ENCODE data around the gene BPIFB3. TPM values are rescaled to one million over a fixed set of nuclear protein-coding genes. Genes with fewer than 3 reads are reported as not detected.
A peak's percentile ranks its signal among the peaks of the same experiment; 100 is the strongest.
"Not testable (repeated sequence)": the region's sequence is repeated elsewhere in the genome, so short reads cannot be mapped to it uniquely, and the experiment has no call there.

The BPIFB3 gene
- total RNA-seq, 1 donor from 2014 or later, result not detected

DNA sequence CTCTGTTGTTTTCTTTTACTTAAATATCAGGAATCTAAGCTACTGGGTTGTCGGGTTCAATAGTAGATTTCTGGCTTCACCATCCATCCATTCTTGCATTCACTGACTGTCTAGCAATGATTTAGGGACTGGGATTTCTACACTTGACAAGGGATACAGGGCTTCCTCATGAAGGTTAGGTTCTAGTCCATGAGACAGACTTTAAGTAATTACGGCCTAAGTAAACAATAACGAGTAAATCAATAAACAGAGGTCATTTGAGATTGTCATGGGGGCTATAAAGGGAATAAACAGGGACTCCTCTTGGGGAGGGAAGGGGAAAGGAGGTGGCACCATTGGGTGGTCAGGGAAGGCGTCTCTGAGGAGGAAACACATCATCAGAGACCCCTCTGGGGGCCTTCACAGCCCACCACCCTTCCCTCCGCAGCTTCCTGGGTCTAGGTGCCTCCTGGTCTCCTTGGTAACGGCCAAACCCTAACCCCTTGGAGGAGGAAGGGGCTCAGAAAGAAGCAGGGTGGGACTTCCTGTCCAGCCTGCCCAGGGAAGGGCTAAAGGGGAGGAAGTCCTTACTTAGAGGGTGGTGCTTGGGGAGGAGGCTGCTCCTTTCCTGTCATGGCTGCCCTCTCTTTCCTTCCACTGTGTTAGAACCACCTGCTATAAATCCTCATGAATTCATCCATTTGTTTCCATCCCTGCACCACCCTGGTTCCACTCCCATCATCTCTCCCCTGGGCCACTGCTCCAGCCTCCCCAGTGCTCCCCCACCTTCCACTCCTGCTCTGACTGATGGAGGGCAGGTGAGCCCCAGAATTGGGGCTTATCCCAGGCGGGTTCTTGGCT, 59.1 kb downstream of the BPIFB3 start:
- ATAC-seq, result peak; percentile 34
- no peak for DNase-seq (ENCODE audit: low spot score)

DNA sequence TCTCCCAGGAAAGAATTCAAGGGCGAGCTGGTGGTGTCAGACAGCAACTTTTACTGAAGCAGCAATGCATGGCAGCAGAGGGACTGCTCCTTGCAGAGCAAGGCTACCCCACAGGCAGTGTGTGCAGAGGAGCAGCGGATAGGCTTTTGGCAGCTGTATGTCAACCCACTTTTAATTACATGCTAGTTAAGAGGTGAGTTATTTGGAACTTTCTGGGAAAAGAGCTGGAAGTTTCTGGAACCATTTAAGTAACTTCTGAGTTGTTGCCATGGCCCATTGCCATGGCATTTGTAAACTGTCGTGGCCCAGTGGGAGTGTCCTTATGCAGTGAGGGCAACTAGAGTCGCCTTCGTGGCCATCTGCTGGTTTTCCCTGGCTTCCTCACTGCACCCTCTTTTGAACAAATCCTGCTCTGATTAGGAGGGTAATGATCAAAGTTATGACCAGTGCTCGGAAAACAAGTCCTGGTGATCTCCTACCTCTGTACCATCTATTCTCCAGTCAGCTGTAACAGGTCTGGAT, 59.7 kb downstream of the BPIFB3 start:
- peak; percentile 69 for ATAC-seq
- no peak for DNase-seq (ENCODE audit: low spot score)

DNA sequence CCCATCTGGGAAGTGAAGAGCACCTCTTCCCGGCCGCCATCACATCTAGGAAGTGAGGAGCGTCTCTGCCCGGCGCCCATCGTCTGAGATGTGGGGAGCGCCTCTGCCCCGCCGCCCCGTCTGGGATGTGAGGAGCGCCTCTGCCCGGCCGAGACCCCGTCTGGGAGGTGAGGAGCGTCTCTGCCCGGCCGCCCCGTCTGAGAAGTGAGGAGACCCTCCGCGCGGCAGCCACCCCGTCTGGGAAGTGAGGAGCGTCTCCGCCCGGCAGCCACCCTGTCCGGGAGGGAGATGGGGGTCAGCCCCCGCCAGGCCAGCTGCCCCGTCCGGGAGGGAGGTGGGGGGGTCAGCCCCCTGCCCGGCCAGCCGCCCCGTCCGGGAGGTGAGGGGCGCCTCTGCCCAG, 61.8 kb downstream of the BPIFB3 start:
- not testable (repeated sequence) for ATAC-seq; DNase-seq (ENCODE audit: low spot score)

DNA sequence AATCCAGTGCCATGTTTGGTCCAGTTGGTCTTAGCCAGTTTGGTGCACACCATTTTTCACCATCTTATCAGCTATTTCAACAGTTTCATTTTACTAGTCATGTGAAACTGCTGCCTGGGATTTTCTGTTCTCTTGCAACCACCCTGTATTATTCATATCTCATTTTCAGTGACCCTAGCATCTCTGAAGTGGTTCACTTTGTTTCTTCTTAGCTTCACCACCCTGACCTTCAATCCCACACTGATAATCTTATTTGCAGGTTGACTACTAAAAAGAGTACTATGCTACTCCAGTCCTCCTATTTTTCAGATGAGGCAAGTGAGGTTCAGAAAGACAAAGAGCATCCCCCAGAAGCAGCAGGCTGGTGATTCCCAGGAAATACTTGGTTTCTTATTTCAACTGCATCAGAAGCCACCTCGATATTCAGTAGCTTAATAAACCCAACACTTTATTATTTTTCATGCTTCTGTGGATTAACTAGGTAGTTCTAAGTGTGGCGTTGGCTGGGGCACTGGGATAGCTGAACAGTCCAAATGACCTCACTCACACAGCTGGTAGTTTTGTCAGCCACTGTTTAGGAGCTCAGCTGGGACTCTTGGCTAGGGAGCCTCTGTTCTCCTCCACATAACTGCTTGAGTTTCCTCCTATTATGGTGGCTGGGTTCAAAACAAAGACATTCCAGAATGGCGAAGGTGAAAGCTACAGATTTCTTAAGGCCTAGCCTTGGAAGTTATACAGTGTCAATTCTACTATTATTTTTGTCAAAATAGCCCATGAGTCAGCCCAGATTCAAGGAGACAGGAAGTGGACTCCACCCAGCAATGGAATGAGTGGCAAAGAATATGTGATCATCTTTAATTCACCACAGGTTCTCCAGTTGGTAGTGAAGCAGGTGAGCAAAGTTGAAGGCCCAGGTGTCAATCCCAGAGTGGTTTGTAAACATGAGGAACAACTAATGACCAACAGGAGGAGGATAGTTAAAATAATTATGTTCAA, 66.3 kb downstream of the BPIFB3 start:
- no peak for DNase-seq (ENCODE audit: low spot score)
- ATAC-seq, result no peak

DNA sequence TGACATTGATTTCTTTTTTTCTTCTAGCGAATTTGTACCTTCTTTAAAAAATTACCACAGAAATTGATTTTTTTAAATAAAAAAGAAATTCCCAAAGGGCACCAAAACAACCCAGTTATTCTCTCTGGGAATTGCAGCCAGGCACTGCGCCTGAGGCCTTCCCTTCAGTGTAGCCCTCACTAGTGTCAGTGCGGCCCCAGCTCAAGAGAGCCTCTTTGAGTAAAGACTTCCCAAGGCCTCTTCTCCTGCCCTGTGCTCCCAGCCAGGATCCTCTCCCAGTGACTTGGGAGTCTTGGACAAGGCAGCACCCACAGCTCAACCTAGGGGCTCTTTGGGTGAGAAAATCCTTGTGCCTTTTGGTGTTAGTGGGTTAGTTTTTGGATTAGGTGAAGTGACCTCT, 67.2 kb downstream of the BPIFB3 start:
- no peak for DNase-seq (ENCODE audit: low spot score)
- no peak for ATAC-seq

DNA sequence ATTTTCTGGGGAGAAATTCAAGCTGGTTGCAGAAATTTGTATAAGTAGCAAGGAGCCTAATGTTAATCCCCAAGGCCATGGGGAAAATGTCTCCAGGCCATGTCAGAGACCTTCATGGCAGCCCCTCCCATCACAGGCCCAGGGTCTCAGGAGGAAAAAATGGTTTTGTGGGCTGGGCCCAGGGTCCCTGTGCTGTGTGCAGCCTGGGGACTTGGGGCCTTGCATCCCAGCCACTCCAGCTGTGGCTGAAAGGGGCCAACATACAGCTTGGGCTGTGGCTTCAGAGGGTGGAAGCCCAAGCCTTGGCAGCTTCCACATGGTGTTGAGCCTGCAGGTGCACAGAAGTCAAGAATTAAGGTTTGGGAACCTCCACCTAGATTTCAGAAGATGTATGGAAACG, 68.6 kb downstream of the BPIFB3 start:
- not testable (repeated sequence) for ATAC-seq; DNase-seq (ENCODE audit: low spot score)

Other genes with a start within 250 kb of the BPIFB3 start
- gene MAPRE1, start 233.9 kb upstream of the BPIFB3 start, total RNA-seq, result 9.6 TPM
- 0.15 TPM for gene EFCAB8, start 195.0 kb upstream of the BPIFB3 start, total RNA-seq
- not detected for gene SUN5, start 49.5 kb upstream of the BPIFB3 start, total RNA-seq
- 0.18 TPM for gene BPIFB2, start 46.2 kb upstream of the BPIFB3 start, total RNA-seq
- not detected for gene BPIFB6, start 22.3 kb upstream of the BPIFB3 start, total RNA-seq
- gene BPIFB4, start 25.7 kb downstream of the BPIFB3 start, total RNA-seq, result not detected
- not detected for gene BPIFA2, start 114.3 kb downstream of the BPIFB3 start, total RNA-seq
- gene BPIFA3, start 163.4 kb downstream of the BPIFB3 start, total RNA-seq, result not detected
- gene BPIFA1, start 182.1 kb downstream of the BPIFB3 start, total RNA-seq, result not detected
- 0.18 TPM for gene BPIFB1, start 229.3 kb downstream of the BPIFB3 start, total RNA-seq

Data from left lobe of liver (tissue), 2 donors.